Omental fat pad (tissue), 4 donors: Measurements from ENCODE around the gene COX6A1. TPM values are rescaled to one million over a fixed set of nuclear protein-coding genes. Genes with fewer than 3 reads are reported as not detected.
"Not testable (repeated sequence)": the region's sequence is repeated elsewhere in the genome, so short reads cannot be mapped to it uniquely, and the experiment has no call there.

Experiments
- ATAC-seq: fragments of 150-250 bp; one replicate; pipeline ENCODE4 v1.9.1; 2016; ENCODE audit warnings: mild to moderate bottlenecking, moderate library complexity; ENCODE audit not compliant: low FRiP score
- DNase-seq: peaks from one replicate; pipeline ENCODE4 v3.0.0-alpha.2; 2019; ENCODE audit warnings: low spot score
- CTCF ChIP-seq, 3 donors: fragments of 450-650 bp; IDR thresholded peaks; one replicate each; pipeline ENCODE4 v1.5.1; 2016 to 2017; ENCODE audit warnings: antibody characterized with exemption in 3 of 3, mild to moderate bottlenecking in 3 of 3, moderate library complexity in 2 of 3
- total RNA-seq, 4 donors: library from RNA; depleted of rRNA; stranded (reverse); fragments of >200 nt; gene quantifications; one replicate each; pipeline ENCODE4 v1.1.0, GENCODE V29; 2016

COX6A1 gene
- total RNA-seq, 4 donors from 2014 or later, result 374 to 751 (median 529) TPM

- ATAC-seq, result no peak
- no peak for DNase-seq
- TF ChIP-seq CTCF (IDR thresholded peaks at IDR 0.05), result no peak
These were observed 48.3 kb downstream of the COX6A1 start for GRCh38 chr12:120485961-120486881.

DNA sequence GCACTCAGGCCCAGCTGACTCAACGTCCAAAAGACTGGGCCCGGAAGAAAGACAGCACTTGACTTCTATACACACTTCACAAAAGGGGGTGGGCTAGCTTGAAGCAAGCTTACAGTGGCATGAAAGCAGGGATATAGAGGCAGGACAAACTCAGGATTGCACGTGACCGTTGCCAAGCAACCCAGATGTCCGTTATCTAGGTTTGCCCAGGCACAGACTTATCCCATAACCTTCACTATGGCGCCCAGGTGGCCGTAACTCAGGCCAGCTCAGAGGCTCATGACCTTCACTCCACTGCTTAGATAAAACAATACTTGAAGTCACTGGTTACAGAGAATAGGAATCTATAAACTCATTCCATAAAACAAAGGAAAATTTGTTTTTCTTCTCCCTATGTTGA is 49.6 kb downstream of the COX6A1 start:
- not testable (repeated sequence) for ATAC-seq, DNase-seq

DNA sequence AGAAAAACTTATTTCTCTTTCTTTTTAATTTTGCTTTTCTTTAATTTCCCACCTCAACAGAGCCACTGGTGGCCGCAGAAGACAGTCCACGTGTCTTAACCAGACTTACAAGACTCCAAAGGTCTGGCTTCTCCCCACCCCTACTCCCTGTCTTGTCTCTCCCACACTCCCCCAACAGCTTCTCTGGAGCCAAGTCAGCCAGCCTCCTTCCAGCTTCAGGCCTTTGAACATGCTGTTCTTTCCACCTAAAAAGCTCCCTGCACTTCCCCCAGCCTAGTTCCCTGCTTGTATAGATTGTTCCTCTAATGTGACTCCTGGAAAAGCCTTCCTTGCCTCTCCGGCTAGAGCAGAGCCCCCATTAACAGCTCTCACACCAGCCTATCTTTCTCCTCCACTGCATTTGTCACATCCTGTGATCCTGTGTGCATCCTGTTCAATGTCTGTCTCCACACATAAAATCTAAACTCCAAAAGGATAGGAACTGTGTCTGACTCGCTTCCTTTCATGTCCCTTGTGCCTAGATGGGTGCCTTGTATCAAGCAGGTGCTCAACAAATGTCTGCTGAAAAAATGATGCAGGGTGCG is 50.2 kb downstream of the COX6A1 start:
- TF ChIP-seq CTCF (IDR thresholded peaks at IDR 0.05), result no peak
- ATAC-seq, result peak; percentile 63
- DNase-seq, result no peak

GRCh38 chr12:120489018-120489417 is 51.1 kb downstream of the COX6A1 start:
- no peak for ATAC-seq
- no peak for TF ChIP-seq CTCF (IDR thresholded peaks at IDR 0.05)
- no peak for DNase-seq

DNA sequence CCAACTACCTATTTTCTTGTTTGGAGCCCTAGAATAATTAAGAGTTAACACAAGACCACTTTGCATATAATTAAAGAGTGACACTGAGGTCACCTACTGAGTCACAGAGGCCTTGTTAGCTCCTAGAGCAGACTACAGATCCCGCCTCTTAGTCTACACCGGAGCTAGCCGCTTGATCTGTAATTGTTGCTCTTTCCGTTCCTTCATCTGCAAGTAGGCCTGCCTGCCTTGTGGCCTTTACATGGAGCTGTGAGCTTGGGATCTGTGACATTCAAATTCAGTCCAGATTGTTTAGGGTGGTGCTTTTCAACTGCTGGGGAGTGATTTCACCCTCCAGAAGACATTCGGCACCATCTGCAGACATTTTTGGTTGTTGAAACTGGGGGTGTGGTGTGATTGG is 52.4 kb downstream of the COX6A1 start:
- no peak for DNase-seq
- no peak for TF ChIP-seq CTCF (IDR thresholded peaks at IDR 0.05)
- ATAC-seq, result no peak

Other genes with a start within 250 kb of the COX6A1 start
- 10 to 100 TPM; 52.5 to 99.4 (median 72.1) TPM for gene GCN1, start 243.4 kb upstream of the COX6A1 start, total RNA-seq
- 1,000 to 10,000 TPM; 2,289 to 4,489 (median 2,885) TPM for gene RPLP0, start 237.0 kb upstream of the COX6A1 start, total RNA-seq
- gene PXN, start 172.4 kb upstream of the COX6A1 start, total RNA-seq, result 100 to 1,000 TPM in 1 of 4 donors, 10 to 100 TPM in 3; 40.0 to 151 (median 73.1) TPM
- under 1 TPM; under 0.01 TPM for gene RNU4-2, start 146.2 kb upstream of the COX6A1 start, total RNA-seq
- gene RNU4-1, start 144.9 kb upstream of the COX6A1 start, total RNA-seq, result under 1 TPM in 2 of 4 donors, not detected in 2; under 0.01 TPM
- gene SIRT4, start 135.8 kb upstream of the COX6A1 start, total RNA-seq, result 1 to 10 TPM in 3 of 4 donors, not detected in 1; 1.3 to 2.4 (median 1.4) TPM
- gene PLA2G1B, start 110.3 kb upstream of the COX6A1 start, total RNA-seq, result not detected
- gene MSI1, start 68.9 kb upstream of the COX6A1 start, total RNA-seq, result 1 to 10 TPM in 1 of 4 donors, under 1 TPM in 2, not detected in 1; 0.13 to 2.0 (median 0.37) TPM
- 10 to 100 TPM; 11.3 to 21.6 (median 16.2) TPM for gene TRIAP1, start 8.3 kb downstream of the COX6A1 start, total RNA-seq
- 10 to 100 TPM; 22.8 to 30.7 (median 24.2) TPM for gene GATC, start 8.3 kb downstream of the COX6A1 start, total RNA-seq
- gene SRSF9, start 31.6 kb downstream of the COX6A1 start, total RNA-seq, result 10 to 100 TPM; 62.3 to 88.7 (median 71.4) TPM
- gene DYNLL1, start 58.0 kb downstream of the COX6A1 start, total RNA-seq, result 100 to 1,000 TPM; 142 to 209 (median 175) TPM
- gene COQ5, start 91.0 kb downstream of the COX6A1 start, total RNA-seq, result 10 to 100 TPM; 14.4 to 31.2 (median 25.4) TPM
- 100 to 1,000 TPM; 124 to 217 (median 167) TPM for gene RNF10, start 96.2 kb downstream of the COX6A1 start, total RNA-seq
- 10 to 100 TPM; 20.9 to 44.6 (median 34.3) TPM for gene POP5, start 143.3 kb downstream of the COX6A1 start, total RNA-seq
- gene CABP1, start 202.5 kb downstream of the COX6A1 start, total RNA-seq, result 10 to 100 TPM in 2 of 4 donors, 1 to 10 TPM in 2; 2.1 to 14.7 (median 6.6) TPM
- gene MLEC, start 249.0 kb downstream of the COX6A1 start, total RNA-seq, result 100 to 1,000 TPM in 1 of 4 donors, 10 to 100 TPM in 3; 84.8 to 121 (median 91.7) TPM